ENCODE data around the gene RHBDD1. TPM values are rescaled to one million over a fixed set of nuclear protein-coding genes. Genes with fewer than 3 reads are reported as not detected.
"Not testable (repeated sequence)": the region's sequence is repeated elsewhere in the genome, so short reads cannot be mapped to it uniquely, and the experiment has no call there.

Gene RHBDD1
- total RNA-seq, 6 donors from 2014 or later: 2.6 to 40.2 (median 14.5) TPM

- Histone ChIP-seq H3K4me1 (peaks cover 15 to 18% (median 16%) of the 10 kb centered on the region in 4 donors), H3K4me3 (no peak overlapping the region), H3K27ac (no peak overlapping the region), H3K9me3 (no peaks in the 10 kb centered on the region), H3K27me3 (no peaks in the 10 kb centered on the region), H3K36me3 (no peaks in the 10 kb centered on the region)
- DNase-seq (no peak), ATAC-seq (ENCODE audit: low FRiP score in 2 of 2) (no peak)
- WGBS, 2 donors: 100% methylated on average over 1 of the region's 1 CpG
- TF ChIP-seq POLR2AphosphoS5 (IDR thresholded peaks at IDR 0.05): no peak
- no peak for TF ChIP-seq POLR2A (IDR thresholded peaks at IDR 0.05)
- TF ChIP-seq EP300 (IDR thresholded peaks at IDR 0.05): no peak
Observed at GRCh38 chr2:226832061-226832460, 3.8 kb upstream of the RHBDD1 start.

GRCh38 chr2:226834880-226835279 lies 974 bp upstream of the RHBDD1 start:
- peak in 1 of 2 donors; percentile 34 for DNase-seq
- WGBS, 2 donors: 90 to 93% methylated on average over 18 of the region's 18 CpGs

GRCh38 chr2:226835420-226835795 lies 446 bp upstream of the RHBDD1 start:
- 18 to 19% methylated on average over 5 to 10 of the region's 26 CpGs for WGBS, 2 donors
- no peaks in the 10 kb centered on the region for H3K9me3 ChIP-seq
- peak; percentile 48 to 64 for ATAC-seq (ENCODE audit: low FRiP score in 2 of 2)
- TF ChIP-seq CTCF (IDR thresholded peaks at IDR 0.05): no peak
- TF ChIP-seq POLR2A (IDR thresholded peaks at IDR 0.05): no peak
- no peak for TF ChIP-seq EP300 (IDR thresholded peaks at IDR 0.05)
- no peak for TF ChIP-seq POLR2AphosphoS5 (IDR thresholded peaks at IDR 0.05)
- H3K27me3 ChIP-seq: no peaks in the 10 kb centered on the region
- H3K27ac ChIP-seq: peak overlapping the region; percentile 97 to 100 (median 99)
- peaks cover 19 to 28% (median 23%) of the 10 kb centered on the region in 4 donors for H3K4me1 ChIP-seq
- no peaks in the 10 kb centered on the region for H3K36me3 ChIP-seq
- H3K4me3 ChIP-seq: peak overlapping the region; percentile 77 to 92 (median 80)
- no peak for DNase-seq

More at GRCh38 chr2:226834880-226835279, 974 bp upstream of the RHBDD1 start:
- not testable (repeated sequence) for H3K9me3 ChIP-seq; H3K36me3 ChIP-seq; H3K27me3 ChIP-seq; ATAC-seq (ENCODE audit: low FRiP score in 2 of 2)
- H3K4me1 ChIP-seq: peaks cover 19 to 28% (median 23%) of the 10 kb centered on the region in 4 donors
- H3K27ac ChIP-seq: peak overlapping the region in 2 of 4 donors; percentile 97 to 100
- peak overlapping the region in 3 of 4 donors; percentile 77 to 81 (median 78) for H3K4me3 ChIP-seq

- Histone ChIP-seq H3K9me3 (no peaks in the 10 kb centered on the region), H3K27ac (peak overlapping the region; percentile 97 to 100 (median 99)), H3K4me3 (peak overlapping the region; percentile 77 to 92 (median 80)), H3K27me3 (no peaks in the 10 kb centered on the region), H3K4me1 (peaks cover 19 to 28% (median 23%) of the 10 kb centered on the region in 4 donors), H3K36me3 (no peaks in the 10 kb centered on the region)
- WGBS, 2 donors: 3 to 5% methylated on average over 6 of the region's 6 CpGs
- TF ChIP-seq CTCF (IDR thresholded peaks at IDR 0.05) (peak in 1 of 6 experiments; percentile 13), EP300 (IDR thresholded peaks at IDR 0.05) (no peak)
- no peak for ATAC-seq (ENCODE audit: low FRiP score in 2 of 2)
- DNase-seq: no peak
Observed at GRCh38 chr2:226836548-226836885, 663 bp downstream of the RHBDD1 start.

GRCh38 chr2:226837334-226837733 lies 1.5 kb downstream of the RHBDD1 start:
- H3K4me1 ChIP-seq: peaks cover 19 to 28% (median 23%) of the 10 kb centered on the region in 4 donors
- WGBS, 2 donors: 90 to 93% methylated on average over 7 of the region's 7 CpGs
- no peak overlapping the region for H3K4me3 ChIP-seq
- no peaks in the 10 kb centered on the region for H3K36me3 ChIP-seq
- DNase-seq: no peak
- no peak for ATAC-seq (ENCODE audit: low FRiP score in 2 of 2)
- no peak for TF ChIP-seq POLR2A (IDR thresholded peaks at IDR 0.05)
- no peak for TF ChIP-seq EP300 (IDR thresholded peaks at IDR 0.05)
- no peak for TF ChIP-seq CTCF (IDR thresholded peaks at IDR 0.05)
- TF ChIP-seq POLR2AphosphoS5 (IDR thresholded peaks at IDR 0.05): no peak
- no peaks in the 10 kb centered on the region for H3K9me3 ChIP-seq
- H3K27ac ChIP-seq: peak overlapping the region in 3 of 4 donors; percentile 97 to 100 (median 99)
- H3K27me3 ChIP-seq: no peaks in the 10 kb centered on the region
